Measurements from ENCODE around the gene CEP95. TPM values are rescaled to one million over a fixed set of nuclear protein-coding genes. Genes with fewer than 3 reads are reported as not detected.

Gene CEP95
- total RNA-seq, 1 experiment from 2014 or later = 77.0 TPM

DNA sequence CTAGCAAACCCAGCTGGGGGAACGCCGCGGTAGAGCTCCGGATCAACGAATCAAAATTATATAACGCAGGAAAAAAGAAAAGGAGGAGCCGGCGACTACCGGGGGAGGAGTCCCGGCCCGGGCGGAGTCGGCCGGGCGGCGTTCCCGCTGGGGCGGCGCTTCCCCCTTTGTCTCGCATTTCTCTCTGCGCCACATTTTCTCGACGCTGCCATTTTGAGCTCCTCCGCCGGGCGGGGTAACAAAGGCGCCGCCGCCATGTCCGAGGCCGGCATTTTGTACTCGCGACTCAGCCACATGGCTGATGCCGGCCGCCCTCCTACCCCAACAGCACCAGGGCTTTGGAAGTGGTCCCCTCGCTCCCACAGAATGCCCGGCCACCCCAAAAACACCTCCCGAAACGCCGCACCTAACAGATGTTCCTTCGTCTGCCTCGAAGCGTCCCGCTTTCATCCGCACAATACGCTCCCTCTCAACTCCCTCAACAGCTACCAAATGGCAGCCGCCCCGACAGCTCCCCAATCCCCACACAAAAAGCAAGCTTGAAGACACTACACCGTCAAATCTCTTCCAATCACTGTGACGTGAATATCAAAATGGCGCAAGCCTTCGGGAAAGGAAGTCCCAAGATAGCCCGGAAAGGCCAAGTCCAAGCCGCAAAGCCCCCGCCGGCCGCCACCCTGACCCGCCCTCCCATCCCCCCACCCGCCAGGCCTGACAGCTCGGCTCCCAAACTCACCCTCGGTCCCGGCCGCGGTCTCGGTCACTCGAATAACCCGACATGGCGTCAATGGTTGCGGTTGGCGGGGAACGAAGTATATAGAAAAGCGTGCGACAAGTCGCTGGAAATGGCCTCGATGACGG is 1.2 kb upstream of the CEP95 start (continued):
- TF ChIP-seq JUND (IDR thresholded peaks at IDR 0.05) (no peak), FOSL1 (IDR thresholded peaks at IDR 0.05; ENCODE audit: low read depth) (no peak), EZH2 (IDR thresholded peaks at IDR 0.05) (no peak), EZH2phosphoT487 (IDR thresholded peaks at IDR 0.05; ENCODE audit: borderline replicate concordance) (no peak), ZFX (IDR thresholded peaks at IDR 0.05) (peak; percentile 61; the same call in 1 of the 2 replicates), RAD21 (IDR thresholded peaks at IDR 0.05; ENCODE audit: low read depth) (no peak), CBX3 (IDR thresholded peaks at IDR 0.05; ENCODE audit: low read depth) (no peak), EGR1 (IDR thresholded peaks at IDR 0.05; ENCODE audit: low read depth) (peak; percentile 53; the same call in 1 of the 2 replicates), TCF7L2 (IDR thresholded peaks at IDR 0.05; ENCODE audit: borderline replicate concordance, extremely low read depth, insufficient read depth, insufficient read length) (peak; percentile 96)
- TF ChIP-seq, protein P1, sequence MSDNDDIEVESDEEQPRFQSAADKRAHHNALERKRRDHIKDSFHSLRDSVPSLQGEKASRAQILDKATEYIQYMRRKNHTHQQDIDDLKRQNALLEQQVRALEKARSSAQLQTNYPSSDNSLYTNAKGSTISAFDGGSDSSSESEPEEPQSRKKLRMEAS (IDR thresholded peaks at IDR 0.05) = peak; percentile 85
- TF ChIP-seq, protein P2, sequence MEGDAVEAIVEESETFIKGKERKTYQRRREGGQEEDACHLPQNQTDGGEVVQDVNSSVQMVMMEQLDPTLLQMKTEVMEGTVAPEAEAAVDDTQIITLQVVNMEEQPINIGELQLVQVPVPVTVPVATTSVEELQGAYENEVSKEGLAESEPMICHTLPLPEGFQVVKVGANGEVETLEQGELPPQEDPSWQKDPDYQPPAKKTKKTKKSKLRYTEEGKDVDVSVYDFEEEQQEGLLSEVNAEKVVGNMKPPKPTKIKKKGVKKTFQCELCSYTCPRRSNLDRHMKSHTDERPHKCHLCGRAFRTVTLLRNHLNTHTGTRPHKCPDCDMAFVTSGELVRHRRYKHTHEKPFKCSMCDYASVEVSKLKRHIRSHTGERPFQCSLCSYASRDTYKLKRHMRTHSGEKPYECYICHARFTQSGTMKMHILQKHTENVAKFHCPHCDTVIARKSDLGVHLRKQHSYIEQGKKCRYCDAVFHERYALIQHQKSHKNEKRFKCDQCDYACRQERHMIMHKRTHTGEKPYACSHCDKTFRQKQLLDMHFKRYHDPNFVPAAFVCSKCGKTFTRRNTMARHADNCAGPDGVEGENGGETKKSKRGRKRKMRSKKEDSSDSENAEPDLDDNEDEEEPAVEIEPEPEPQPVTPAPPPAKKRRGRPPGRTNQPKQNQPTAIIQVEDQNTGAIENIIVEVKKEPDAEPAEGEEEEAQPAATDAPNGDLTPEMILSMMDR (IDR thresholded peaks at IDR 0.05 in 2 of 3, conservative IDR thresholded peaks at IDR 0.05 in 1 of 3; ENCODE audit: borderline replicate concordance in 1 of 3, insufficient read depth in 1 of 3, low read depth in 2 of 3, low read length in 2 of 3) = no peak
- TF ChIP-seq, protein P3, sequence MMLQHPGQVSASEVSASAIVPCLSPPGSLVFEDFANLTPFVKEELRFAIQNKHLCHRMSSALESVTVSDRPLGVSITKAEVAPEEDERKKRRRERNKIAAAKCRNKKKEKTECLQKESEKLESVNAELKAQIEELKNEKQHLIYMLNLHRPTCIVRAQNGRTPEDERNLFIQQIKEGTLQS (IDR thresholded peaks at IDR 0.05) = no peak; the same call in 1 of the 2 replicates

All from HCT116 (cell line).